Astrocyte of the spinal cord (primary cell): ENCODE data around the gene SYT9.

Source experiments
- DNase-seq: peaks from one replicate; pipeline ENCODE4 v3.0.0; 2011; ENCODE audit warnings: low read depth, low spot score
- H3K4me3 ChIP-seq: 2 replicates; pipeline ENCODE4 v1.5.1; 2011; ENCODE audit warnings: low read depth, mild to moderate bottlenecking, low read length, moderate library complexity
- in situ Hi-C: cut with HindIII; loops from 2 replicates; pipeline ENCODE4 v1.10.0; 2017; ENCODE audit warnings: low sequenced_read_pairs
- TF ChIP-seq, protein P1 (sequence below): IDR thresholded peaks from 2 replicates; pipeline ENCODE4 v1.5.1; 2012; ENCODE audit warnings: low read depth, mild to moderate bottlenecking, low read length, inconsistent platforms

Gene SYT9

DNA sequence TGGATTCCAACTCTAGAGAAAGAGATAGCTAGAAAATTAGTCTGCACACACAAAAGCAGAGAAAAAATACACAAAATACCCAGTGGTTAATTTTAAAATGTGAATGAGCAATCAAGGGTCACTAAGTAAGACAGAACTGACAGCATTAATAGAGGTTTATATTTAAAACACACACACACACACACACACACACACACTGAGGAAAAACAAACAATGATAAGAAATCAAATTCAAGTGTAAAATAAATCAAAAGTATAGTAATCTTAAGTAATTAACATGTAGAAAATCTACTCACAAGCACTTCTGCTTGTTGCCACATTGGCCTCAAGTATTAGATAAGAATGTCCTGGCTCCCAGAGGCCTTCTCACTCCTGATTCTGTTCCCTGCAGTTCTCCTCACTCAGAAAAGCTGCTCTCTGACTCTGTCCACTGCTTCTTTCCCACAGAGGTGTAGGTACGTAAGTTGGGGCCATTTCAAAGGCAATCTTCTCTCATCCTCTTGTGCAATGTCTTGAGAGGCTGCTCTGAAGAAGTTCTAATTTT lies 200.3 kb downstream of the SYT9 start:
- no peak overlapping the region for H3K4me3 ChIP-seq
- TF ChIP-seq, protein P1, sequence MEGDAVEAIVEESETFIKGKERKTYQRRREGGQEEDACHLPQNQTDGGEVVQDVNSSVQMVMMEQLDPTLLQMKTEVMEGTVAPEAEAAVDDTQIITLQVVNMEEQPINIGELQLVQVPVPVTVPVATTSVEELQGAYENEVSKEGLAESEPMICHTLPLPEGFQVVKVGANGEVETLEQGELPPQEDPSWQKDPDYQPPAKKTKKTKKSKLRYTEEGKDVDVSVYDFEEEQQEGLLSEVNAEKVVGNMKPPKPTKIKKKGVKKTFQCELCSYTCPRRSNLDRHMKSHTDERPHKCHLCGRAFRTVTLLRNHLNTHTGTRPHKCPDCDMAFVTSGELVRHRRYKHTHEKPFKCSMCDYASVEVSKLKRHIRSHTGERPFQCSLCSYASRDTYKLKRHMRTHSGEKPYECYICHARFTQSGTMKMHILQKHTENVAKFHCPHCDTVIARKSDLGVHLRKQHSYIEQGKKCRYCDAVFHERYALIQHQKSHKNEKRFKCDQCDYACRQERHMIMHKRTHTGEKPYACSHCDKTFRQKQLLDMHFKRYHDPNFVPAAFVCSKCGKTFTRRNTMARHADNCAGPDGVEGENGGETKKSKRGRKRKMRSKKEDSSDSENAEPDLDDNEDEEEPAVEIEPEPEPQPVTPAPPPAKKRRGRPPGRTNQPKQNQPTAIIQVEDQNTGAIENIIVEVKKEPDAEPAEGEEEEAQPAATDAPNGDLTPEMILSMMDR: no peak
- DNase-seq: no peak
- in situ Hi-C loops: no loop called here

DNA sequence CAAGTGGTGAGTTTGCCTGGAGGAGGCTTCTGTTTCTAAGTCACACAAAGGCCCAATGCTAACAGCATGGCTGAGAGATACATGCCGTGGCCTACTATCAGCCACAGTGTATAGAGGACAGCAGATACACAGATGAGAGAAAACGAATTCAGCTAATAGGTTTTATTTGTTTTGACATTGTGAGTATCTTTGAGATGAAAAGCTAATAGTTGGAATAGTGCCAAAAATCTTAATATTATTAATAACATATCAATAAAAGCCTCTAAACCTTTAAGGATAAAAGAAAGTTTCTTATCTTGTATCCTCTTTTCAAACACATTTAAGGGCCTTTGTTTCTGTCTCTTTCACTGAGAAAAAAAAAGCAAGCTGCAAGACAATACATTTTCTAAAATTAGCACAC lies 203.2 kb downstream of the SYT9 start:
- TF ChIP-seq, protein P1: no peak
- DNase-seq: no peak
- H3K4me3 ChIP-seq: no peak overlapping the region
- in situ Hi-C loops: no loop called here

DNA sequence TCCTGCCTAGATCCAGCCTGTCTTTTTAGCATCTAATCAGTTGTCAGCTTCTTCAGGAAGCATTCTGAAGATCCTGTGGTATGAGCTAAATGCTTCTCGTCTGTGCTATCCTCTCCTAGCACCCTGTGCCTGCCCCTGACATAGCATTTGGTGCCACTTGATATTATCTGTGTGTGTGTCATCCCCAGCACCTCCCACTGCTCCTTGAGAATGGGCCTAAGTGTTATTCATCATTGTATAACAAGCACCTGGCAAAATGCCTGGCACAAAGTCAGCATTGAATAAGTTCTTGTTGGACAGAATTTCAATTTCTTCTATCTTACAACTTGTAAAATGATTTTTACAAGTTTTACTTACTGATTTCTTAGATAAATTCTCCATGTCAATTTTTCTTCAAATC lies 205.5 kb downstream of the SYT9 start:
- H3K4me3 ChIP-seq: no peak overlapping the region
- no peak for DNase-seq
- TF ChIP-seq, protein P1: no peak
- in situ Hi-C loops: no loop called here

DNA sequence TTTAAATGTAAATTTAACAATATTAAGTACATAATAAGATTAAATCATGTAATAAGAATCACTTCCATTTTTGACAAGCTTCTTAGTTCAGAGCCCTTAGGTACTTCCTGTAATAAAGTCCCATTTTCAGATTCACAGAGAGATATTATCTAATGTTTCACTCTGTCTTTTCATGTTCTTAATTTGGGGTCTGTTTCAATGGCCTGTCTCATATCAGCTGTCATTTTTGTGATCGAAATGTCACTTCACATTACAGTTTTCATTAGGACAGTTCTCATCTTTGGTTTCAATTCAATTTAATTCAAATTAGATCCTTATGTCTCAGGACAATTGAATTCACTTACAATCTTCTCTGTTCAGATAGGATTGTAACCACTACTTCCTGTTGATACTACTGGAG lies 211.0 kb downstream of the SYT9 start:
- in situ Hi-C loops: no loop called here
- TF ChIP-seq, protein P1: no peak
- no peak for DNase-seq
- H3K4me3 ChIP-seq: no peak overlapping the region

DNA sequence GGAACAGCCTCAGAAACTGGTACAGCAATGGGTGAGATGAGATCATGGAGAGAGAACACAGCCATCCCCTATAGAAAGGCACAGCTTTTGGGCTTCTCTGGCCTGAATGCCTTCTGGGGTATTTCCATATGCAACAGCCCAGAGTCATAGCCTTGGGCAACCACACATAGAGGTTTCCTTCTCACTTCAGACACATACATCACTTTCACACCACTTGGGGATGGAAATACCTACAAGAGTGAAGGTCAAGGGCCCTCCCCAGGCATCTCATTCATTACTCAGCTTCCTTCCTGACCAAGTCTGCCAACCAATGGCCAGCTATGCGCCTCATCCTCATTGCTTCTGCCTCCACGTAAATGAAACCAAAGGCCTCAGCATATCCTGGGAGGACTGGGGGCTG lies 215.9 kb downstream of the SYT9 start:
- H3K4me3 ChIP-seq: no peak overlapping the region
- TF ChIP-seq, protein P1: no peak
- no peak for DNase-seq
- in situ Hi-C loops: no loop called here

DNA sequence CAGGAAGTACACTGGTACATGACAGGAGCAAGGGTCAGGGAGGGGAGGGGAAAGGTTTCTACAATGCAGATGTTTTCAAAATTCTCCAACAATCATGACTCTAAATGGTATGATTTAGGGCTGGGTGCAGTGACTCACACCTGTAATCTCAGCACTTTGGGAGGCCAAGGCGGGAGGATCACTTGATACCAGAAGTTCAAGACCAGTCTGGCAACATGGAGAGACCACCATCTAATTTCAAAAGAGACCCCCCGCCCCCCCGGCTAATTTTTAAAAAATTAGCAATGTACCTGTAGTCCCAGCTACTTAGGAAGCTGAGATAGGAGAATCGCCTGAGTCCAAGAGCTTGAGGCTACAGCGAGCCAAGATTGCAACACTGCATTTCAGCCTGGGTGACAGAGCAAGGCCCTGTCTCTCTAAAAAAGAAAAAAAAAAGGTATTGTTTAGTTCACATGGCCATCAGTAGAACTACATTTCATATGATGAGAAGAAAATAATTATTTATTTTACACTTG lies 217.7 kb downstream of the SYT9 start:
- H3K4me3 ChIP-seq: no peak overlapping the region
- DNase-seq: no peak
- in situ Hi-C loops: no loop called here
- TF ChIP-seq, protein P1: no peak
